ENCODE data around the gene DENND1B. TPM values are rescaled to one million over a fixed set of nuclear protein-coding genes. Genes with fewer than 3 reads are reported as not detected.
A peak's percentile ranks its signal among the peaks of the same experiment; 100 is the strongest.

The DENND1B gene
- total RNA-seq, 1 donor from 2014 or later, result 26.9 TPM

GRCh38 chr1:197465528-197466327, 309.6 kb downstream of the DENND1B start:
- Histone ChIP-seq H3K27me3 (ENCODE audit: low read depth) (no peaks in the 10 kb centered on the region), H3K36me3 (no peaks in the 10 kb centered on the region), H3K9me3 (replicated peaks) (no peaks in the 10 kb centered on the region), H3K4me3 (no peak overlapping the region), H3K27ac (replicated peaks) (no peak overlapping the region), H3K4me1 (no peaks in the 10 kb centered on the region)
- TF ChIP-seq CTCF (IDR thresholded peaks at IDR 0.05; ENCODE audit: borderline replicate concordance), result no peak
- no peak for DNase-seq
- intact Hi-C loops (cut with micrococcal nuclease), result no loop called here

- Histone ChIP-seq H3K27me3 (ENCODE audit: low read depth) (no peaks in the 10 kb centered on the region), H3K36me3 (no peaks in the 10 kb centered on the region), H3K9me3 (replicated peaks) (no peaks in the 10 kb centered on the region), H3K4me3 (no peak overlapping the region), H3K27ac (replicated peaks) (peak overlapping the region; percentile 18), H3K4me1 (no peaks in the 10 kb centered on the region)
- intact Hi-C loops (cut with micrococcal nuclease), result no loop called here
- no peak for DNase-seq
- TF ChIP-seq CTCF (IDR thresholded peaks at IDR 0.05; ENCODE audit: borderline replicate concordance), result no peak
Measured at GRCh38 chr1:197464044-197464443, 311.2 kb downstream of the DENND1B start.

GRCh38 chr1:197463142-197463541, 312.1 kb downstream of the DENND1B start:
- no peaks in the 10 kb centered on the region for H3K36me3 ChIP-seq
- no peak for TF ChIP-seq CTCF (IDR thresholded peaks at IDR 0.05; ENCODE audit: borderline replicate concordance)
- intact Hi-C loops (cut with micrococcal nuclease), result no loop called here
- DNase-seq, result no peak
- H3K9me3 ChIP-seq (replicated peaks), result no peaks in the 10 kb centered on the region
- H3K4me3 ChIP-seq, result no peak overlapping the region
- no peaks in the 10 kb centered on the region for H3K27me3 ChIP-seq (ENCODE audit: low read depth)
- H3K4me1 ChIP-seq, result no peaks in the 10 kb centered on the region
- no peak overlapping the region for H3K27ac ChIP-seq (replicated peaks)

- intact Hi-C loops (cut with micrococcal nuclease), result no loop called here
- no peak for DNase-seq
- H3K36me3 ChIP-seq, result no peaks in the 10 kb centered on the region
- no peaks in the 10 kb centered on the region for H3K9me3 ChIP-seq (replicated peaks)
- H3K4me1 ChIP-seq, result no peaks in the 10 kb centered on the region
- no peaks in the 10 kb centered on the region for H3K27me3 ChIP-seq (ENCODE audit: low read depth)
- no peak for TF ChIP-seq CTCF (IDR thresholded peaks at IDR 0.05; ENCODE audit: borderline replicate concordance)
- no peak overlapping the region for H3K27ac ChIP-seq (replicated peaks)
- no peak overlapping the region for H3K4me3 ChIP-seq
Measured at GRCh38 chr1:197462539-197462938, 312.7 kb downstream of the DENND1B start.

Other genes starting within 250 kb of the DENND1B start
- gene C1orf53, start 127.2 kb upstream of the DENND1B start, total RNA-seq, result 7.8 TPM
- gene LHX9, start 141.9 kb upstream of the DENND1B start, total RNA-seq, result not detected

Measured in left ventricle myocardium inferior (tissue), 1 donor.